Retinal pigment epithelial cell (primary cell): ENCODE data around the gene EIF3K.
"Not testable (repeated sequence)": the region's sequence is repeated elsewhere in the genome, so short reads cannot be mapped to it uniquely, and the experiment has no call there.

Source experiments
- DNase-seq: peaks from one replicate; pipeline ENCODE4 v3.0.0-alpha.2; 2010; ENCODE audit warnings: low read depth
- H3K4me3 ChIP-seq: 2 replicates; pipeline ENCODE4 v1.5.1; 2011; ENCODE audit warnings: mild to moderate bottlenecking, low read length, control low read depth, moderate library complexity
- TF ChIP-seq, protein P1 (sequence below): conservative IDR thresholded peaks from 2 replicates; pipeline ENCODE4 v1.5.1; 2011; ENCODE audit warnings: low read depth, low read length, control low read depth, inconsistent platforms

Gene EIF3K

DNA sequence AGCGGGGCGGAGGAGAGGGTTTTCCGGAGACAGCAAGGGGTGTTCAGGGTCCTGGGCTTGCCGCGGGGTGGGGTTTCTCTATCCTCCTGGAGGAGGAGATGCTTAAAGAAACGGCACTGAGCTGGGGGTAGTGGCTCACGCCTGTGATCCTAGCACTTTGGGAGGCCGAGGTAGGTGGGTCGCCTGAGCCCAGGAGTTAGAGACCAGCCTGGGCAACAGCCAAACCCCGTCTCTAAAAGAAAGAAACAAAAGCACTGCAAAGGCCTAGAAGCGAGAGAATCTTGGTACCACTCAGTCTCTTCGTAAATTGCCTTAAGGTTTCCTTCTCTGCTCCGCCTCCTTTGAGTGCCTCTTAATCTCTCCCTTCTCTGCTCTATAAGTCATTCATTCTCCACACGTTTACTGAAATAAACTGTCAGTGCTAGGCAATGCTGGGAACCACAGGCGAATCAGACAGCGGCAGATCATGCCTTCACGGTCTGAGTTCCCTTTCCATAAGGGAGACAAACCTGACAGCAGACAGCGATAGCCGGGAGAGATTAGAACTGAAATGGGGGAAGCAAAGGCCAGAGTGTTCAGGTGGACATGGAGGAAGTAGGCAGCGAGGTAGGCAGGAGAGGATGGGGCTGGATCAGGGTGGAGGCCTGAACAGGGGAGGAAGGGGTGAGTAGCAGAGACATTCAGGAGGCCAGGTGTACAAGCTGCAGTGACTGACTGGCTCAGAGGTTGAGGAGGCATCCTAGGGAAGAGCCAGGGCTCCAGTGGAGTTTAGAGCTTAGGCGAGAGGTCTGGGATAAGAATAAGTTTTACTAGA is 580 bp downstream of the EIF3K start:
- H3K4me3 ChIP-seq: peak overlapping the region; percentile 100
- TF ChIP-seq, protein P1, sequence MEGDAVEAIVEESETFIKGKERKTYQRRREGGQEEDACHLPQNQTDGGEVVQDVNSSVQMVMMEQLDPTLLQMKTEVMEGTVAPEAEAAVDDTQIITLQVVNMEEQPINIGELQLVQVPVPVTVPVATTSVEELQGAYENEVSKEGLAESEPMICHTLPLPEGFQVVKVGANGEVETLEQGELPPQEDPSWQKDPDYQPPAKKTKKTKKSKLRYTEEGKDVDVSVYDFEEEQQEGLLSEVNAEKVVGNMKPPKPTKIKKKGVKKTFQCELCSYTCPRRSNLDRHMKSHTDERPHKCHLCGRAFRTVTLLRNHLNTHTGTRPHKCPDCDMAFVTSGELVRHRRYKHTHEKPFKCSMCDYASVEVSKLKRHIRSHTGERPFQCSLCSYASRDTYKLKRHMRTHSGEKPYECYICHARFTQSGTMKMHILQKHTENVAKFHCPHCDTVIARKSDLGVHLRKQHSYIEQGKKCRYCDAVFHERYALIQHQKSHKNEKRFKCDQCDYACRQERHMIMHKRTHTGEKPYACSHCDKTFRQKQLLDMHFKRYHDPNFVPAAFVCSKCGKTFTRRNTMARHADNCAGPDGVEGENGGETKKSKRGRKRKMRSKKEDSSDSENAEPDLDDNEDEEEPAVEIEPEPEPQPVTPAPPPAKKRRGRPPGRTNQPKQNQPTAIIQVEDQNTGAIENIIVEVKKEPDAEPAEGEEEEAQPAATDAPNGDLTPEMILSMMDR: no peak
- no peak for DNase-seq

DNA sequence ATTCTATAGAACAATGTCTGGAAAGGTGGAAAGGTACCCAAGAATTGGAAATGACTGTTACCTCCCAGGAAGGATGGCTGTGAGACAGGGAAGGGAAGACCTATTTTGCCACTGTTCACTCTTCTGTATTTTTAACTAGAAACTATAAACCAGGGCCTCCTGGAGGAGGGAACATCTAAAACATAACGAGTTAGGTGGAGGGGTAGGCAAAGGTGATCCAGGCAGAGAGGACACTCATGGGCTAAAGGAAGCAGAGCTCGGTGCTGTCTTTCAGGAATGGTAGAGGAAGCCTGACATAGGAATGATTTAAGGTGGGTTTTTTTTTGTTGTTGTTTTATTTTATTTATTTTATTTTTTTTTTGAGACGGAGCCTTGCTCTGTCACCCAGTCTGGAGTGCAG is 5.8 kb downstream of the EIF3K start:
- TF ChIP-seq, protein P1: no peak

DNA sequence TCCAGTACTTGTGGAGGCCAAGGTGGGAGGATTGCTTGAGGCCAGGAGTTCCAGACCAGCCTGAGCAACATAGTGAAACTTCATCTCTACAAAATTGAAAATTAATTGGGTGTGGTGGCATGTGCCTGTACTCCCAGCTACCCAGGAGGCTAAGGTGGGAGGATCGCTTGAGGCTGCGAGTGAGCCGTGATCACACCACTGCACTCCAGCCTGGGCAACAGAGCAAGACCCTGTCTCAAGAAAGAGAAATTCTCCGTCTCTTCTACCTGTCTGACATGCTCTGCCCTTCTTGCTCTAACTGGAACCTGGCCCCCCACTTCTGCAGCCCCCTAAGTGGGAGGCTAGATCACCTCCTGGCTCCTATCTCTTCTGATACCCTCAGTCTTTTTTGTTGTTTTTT is 7.4 kb downstream of the EIF3K start:
- TF ChIP-seq, protein P1: no peak
- H3K4me3 ChIP-seq: no peak overlapping the region
- DNase-seq: no peak

More for the DNA sequence above, 5.8 kb downstream of the EIF3K start:
- H3K4me3 ChIP-seq: no peak overlapping the region
- DNase-seq: no peak

DNA sequence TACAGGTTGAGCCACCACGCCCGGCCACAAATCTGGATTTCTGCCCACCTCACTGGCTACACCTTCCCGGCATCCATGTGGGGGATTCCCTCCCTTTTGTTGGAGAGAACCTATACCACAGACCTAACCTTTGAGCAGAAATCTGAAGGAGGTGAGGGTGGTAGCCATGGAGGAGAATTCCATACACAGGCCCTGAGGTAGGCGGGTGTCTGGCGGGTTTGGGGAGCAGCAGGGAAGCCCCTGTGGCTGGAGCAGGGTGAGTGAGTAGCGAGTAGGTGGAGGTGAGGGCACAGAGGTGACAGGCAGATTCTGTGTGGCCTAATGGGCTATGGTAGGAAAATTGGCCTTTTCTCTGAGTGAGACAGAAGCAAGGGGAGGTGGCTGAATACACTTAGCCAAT is 10.6 kb downstream of the EIF3K start:
- H3K4me3 ChIP-seq: no peak overlapping the region
- DNase-seq: no peak
- TF ChIP-seq, protein P1: no peak

DNA sequence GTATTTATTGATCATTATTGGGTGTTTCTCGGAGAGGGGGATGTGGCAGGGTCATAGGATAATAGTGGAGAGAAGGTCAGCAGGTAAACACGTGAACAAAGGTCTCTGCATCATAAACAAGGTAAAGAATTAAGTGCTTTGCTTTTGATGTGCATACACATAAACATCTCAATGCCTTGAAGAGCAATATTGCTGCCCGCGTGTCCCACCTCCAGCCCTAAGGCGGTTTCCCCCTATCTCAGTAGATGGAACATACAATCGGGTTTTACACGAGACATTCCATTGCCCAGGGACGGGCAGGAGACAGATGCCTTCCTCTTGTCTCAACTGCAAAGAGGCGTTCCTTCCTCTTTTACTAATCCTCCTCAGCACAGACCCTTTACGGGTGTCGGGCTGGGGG is 12.3 kb downstream of the EIF3K start:
- H3K4me3 ChIP-seq, DNase-seq: not testable (repeated sequence)

DNA sequence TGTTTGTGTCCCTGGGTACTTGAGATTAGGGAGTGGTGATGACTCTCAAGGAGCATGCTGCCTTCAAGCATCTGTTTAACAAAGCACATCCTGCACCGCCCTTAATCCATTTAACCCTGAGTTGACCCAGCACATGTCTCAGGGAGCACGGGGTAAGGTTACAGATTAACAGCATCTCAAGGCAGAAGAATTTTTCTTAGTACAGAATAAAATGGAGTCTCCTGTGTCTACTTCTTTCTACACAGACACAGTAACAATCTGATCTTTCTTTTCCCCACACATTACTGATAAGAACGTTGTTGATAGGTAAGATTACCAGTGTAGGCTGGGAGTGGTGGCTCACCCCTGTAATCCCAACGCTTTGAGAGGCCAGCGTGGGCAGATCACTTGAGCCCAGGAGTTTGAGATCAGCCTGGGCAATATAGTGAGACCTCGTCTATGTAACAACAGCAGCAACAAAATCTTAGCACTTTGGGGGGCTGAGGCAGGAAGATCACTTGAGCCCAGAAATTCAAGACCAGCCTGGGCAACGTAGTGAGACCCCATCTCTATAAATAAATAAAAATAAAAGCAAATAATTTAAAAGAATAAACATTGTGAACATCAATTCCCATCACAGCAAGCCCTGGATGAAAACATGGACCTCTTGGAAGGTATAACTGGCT is 13.0 kb downstream of the EIF3K start:
- DNase-seq, H3K4me3 ChIP-seq: not testable (repeated sequence)

DNA sequence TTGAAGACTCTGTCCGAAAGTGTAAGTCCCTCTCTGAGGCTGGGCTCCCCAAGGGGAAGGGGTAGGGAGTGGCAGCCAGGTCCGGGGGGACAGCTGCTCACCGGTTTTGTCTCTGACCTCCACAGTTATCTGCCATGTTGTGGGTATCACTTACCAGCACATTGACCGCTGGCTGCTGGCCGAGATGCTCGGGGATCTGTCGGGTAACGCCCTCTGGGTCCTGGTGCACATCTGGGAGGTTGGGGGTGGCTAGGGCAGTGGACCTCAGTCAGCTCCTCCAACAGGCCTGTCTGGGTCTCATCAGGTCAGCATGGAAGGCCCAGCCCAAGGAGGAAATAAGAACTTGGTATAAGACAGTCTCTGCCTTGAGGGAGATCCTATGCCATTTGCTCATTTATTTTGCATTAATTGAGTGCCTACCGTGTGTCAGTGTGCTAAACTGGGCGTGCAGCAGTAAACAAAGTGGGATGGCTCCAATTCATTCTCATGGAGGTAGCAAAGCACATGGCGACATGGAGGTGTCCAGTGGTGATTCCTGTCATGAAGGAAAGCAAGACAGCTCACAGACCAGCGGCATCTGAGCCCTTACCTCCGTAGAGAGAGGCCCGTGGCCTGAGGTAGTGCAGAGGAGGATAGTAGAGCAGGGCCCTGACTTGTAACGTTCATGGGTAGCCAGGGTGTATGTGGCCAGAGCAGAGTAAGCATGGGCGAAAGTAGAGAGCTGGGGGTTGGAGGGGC is 13.7 kb downstream of the EIF3K start:
- TF ChIP-seq, protein P1: no peak
- H3K4me3 ChIP-seq: no peak overlapping the region
- no peak for DNase-seq
